Retinal pigment epithelial cell (primary cell): ENCODE results near the gene EFNA5.
A peak's percentile ranks its signal among the peaks of the same experiment; 100 is the strongest.

ENCODE experiments used
- DNase-seq: peaks from one replicate; pipeline ENCODE4 v3.0.0-alpha.2; 2010; ENCODE audit warnings: low read depth
- H3K4me3 ChIP-seq: 2 replicates; pipeline ENCODE4 v1.5.1; 2011; ENCODE audit warnings: mild to moderate bottlenecking, low read length, control low read depth, moderate library complexity
- TF ChIP-seq, protein P1 (sequence below): conservative IDR thresholded peaks from 2 replicates; pipeline ENCODE4 v1.5.1; 2011; ENCODE audit warnings: low read depth, low read length, control low read depth, inconsistent platforms

Gene EFNA5

DNA sequence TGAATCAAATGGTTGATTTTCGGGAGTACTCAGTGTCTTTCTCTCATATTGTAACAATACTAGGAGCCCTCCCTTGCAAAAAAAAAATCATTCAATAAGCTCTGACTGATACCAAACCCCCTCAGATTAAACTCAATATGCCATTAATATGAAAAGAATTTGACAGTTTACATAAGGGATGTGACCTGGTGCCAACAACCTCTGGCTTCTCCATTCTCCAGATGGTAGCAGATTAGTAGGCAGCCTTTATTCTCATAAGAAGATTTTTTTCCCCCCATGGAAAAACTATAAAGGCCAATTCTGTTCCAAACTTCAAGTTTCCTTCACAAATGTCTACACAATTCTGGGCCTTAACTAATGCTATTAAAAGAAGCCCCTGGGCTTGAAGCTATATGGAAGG is 96.5 kb downstream of the EFNA5 start:
- TF ChIP-seq, protein P1, sequence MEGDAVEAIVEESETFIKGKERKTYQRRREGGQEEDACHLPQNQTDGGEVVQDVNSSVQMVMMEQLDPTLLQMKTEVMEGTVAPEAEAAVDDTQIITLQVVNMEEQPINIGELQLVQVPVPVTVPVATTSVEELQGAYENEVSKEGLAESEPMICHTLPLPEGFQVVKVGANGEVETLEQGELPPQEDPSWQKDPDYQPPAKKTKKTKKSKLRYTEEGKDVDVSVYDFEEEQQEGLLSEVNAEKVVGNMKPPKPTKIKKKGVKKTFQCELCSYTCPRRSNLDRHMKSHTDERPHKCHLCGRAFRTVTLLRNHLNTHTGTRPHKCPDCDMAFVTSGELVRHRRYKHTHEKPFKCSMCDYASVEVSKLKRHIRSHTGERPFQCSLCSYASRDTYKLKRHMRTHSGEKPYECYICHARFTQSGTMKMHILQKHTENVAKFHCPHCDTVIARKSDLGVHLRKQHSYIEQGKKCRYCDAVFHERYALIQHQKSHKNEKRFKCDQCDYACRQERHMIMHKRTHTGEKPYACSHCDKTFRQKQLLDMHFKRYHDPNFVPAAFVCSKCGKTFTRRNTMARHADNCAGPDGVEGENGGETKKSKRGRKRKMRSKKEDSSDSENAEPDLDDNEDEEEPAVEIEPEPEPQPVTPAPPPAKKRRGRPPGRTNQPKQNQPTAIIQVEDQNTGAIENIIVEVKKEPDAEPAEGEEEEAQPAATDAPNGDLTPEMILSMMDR, result no peak
- DNase-seq, result no peak
- H3K4me3 ChIP-seq, result no peak overlapping the region

DNA sequence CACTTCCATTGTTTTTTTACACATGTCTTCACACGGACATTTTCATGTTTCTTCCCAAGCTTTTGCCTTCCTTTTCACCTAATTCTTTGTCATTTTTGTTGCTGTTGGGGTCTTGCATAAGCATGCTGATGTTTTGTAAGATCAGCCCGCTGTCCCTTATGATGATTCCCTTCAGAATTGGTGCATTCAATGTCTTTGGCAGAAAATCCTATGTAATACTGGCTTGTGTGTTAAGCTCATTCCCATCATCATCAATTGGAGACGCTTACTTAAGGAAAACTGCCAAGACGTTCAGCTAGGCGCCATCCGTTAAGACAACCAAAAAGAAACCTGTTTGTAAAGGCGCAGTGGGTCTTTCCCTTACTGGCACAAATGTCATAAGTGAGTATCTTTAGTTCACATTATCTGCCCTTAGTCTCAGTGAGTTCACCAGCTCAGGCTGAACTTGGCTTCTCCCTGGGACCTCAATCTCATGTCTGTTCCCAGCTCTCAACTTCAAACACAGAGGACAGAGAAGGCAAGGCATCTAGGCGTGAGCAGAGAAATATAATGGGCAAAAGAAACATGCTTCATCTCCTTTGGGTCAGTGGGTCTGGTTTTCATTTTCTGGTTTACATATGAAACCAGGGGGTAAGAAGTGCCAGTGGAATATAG is 97.9 kb downstream of the EFNA5 start:
- no peak for DNase-seq
- TF ChIP-seq, protein P1, result no peak
- no peak overlapping the region for H3K4me3 ChIP-seq

GRCh38 chr5:107571621-107572536 is 98.9 kb downstream of the EFNA5 start:
- TF ChIP-seq, protein P1, result peak; percentile 90
- DNase-seq, result peak; percentile 92
- H3K4me3 ChIP-seq, result peak overlapping the region; percentile 2

- no peak for DNase-seq
- no peak overlapping the region for H3K4me3 ChIP-seq
- TF ChIP-seq, protein P1, result no peak
Measured at GRCh38 chr5:107570805-107571531, 99.8 kb downstream of the EFNA5 start.

DNA sequence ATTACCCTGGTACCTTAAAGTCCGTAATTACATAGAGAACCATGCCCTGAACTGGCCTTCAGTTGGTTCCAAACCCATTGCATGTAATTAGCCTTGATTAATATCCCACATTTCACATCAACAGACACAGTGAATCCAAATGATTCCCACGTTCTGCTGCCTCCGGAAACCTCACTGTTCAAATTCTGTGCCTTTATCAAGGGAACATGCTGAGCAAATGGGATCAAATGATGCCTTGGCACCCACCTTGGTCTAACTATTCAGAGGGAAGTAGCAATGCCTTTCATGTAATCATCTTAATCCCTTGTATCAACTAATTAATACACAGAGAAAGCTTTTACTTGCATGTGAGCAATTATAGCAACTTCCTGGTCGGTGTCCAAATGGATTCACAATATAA is 100.6 kb downstream of the EFNA5 start:
- TF ChIP-seq, protein P1, result no peak
- no peak overlapping the region for H3K4me3 ChIP-seq
- DNase-seq, result no peak

DNA sequence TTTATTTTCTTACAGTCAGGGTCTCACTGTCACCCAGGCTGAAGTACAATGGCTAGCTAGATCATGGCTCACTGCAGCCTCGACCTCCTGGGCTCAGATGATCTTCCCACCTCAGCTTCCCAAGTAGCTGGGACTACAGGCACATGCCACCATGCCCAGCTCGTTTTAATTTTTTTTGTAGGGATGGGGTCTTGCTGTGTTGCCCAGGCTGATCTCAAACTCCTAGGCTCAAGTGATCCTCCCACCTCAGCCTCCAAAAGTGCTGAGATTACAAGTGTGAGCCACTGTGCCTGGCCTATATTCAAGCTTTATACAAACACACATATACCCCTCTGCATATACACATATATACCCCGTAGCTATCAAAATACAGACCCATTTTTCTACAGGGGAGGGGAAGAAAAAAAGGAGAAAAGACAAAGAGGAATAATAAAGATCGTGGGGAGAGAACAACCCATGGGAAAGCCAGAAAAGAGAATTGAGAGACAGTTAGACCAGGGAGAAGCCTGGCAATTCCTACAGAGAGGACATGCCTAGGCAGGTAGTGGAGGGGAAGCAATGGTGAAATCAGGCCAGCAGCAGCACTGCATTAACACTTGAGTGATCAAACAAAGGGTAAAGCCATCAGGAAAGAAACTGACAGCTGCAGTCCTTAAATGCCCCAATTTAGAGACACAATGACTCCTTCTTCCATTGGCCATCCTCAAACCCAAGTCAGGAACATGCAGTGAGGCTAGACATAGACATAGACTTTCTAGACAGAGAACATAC is 102.7 kb downstream of the EFNA5 start:
- DNase-seq, result no peak
- H3K4me3 ChIP-seq, result no peak overlapping the region
- TF ChIP-seq, protein P1, result no peak
